Mesenchymal stem cell (in vitro differentiated cells and primary cell): Measurements from ENCODE around the gene RPS6KB1.

ENCODE experiments used
- DNase-seq: peaks from one replicate; pipeline ENCODE4 v3.0.0-alpha.2; 2013
- H2AFZ ChIP-seq: one replicate; pipeline ENCODE4 v1.6.1; 2013; ENCODE audit warnings: low read depth, mild to moderate bottlenecking, control low read depth, inconsistent platforms, low read length, moderate library complexity
- H2AK5ac ChIP-seq: 2 replicates; pipeline ENCODE4 v1.6.1; 2013; ENCODE audit warnings: low read length, moderate library complexity, mild to moderate bottlenecking, inconsistent platforms; ENCODE audit not compliant: severe bottlenecking
- H2BK120ac ChIP-seq: one replicate; pipeline ENCODE4 v1.6.1; 2013; ENCODE audit warnings: low read depth, mild to moderate bottlenecking, inconsistent platforms, low read length, moderate library complexity
- H2BK12ac ChIP-seq, 2 experiments: one replicate each; pipeline ENCODE4 v1.6.1; 2013; ENCODE audit warnings: inconsistent platforms in 2 of 2, low read length in 2 of 2, mild to moderate bottlenecking in 2 of 2, moderate library complexity in 2 of 2, control low read depth in 1 of 2
- H2BK15ac ChIP-seq: one replicate; pipeline ENCODE4 v1.6.1; 2013; ENCODE audit warnings: mild to moderate bottlenecking, low read depth, inconsistent platforms; ENCODE audit not compliant: poor library complexity, severe bottlenecking
- H2BK5ac ChIP-seq: 2 replicates; pipeline ENCODE4 v1.6.1; 2013; ENCODE audit warnings: low read depth, mild to moderate bottlenecking, low read length, control low read depth, inconsistent platforms; ENCODE audit not compliant: poor library complexity, severe bottlenecking
- H3K14ac ChIP-seq, 2 experiments: one replicate each; pipeline ENCODE4 v1.6.1; 2013; ENCODE audit warnings: inconsistent platforms in 2 of 2, low read length in 2 of 2, control low read depth in 1 of 2, mild to moderate bottlenecking in 1 of 2, moderate library complexity in 1 of 2
- H3K18ac ChIP-seq, 2 experiments: one replicate each; pipeline ENCODE4 v1.6.1; 2013; ENCODE audit warnings: inconsistent platforms in 2 of 2, low read length in 2 of 2, control low read depth in 1 of 2, low read depth in 1 of 2, mild to moderate bottlenecking in 1 of 2
- H3K23ac ChIP-seq, 2 experiments: one replicate each; pipeline ENCODE4 v1.6.1; 2013; ENCODE audit warnings: inconsistent platforms in 2 of 2, low read length in 2 of 2, mild to moderate bottlenecking in 2 of 2, moderate library complexity in 2 of 2, control low read depth in 1 of 2
- H3K27ac ChIP-seq: 2 replicates; pipeline ENCODE4 v1.5.1; 2013; ENCODE audit warnings: mild to moderate bottlenecking, moderate library complexity, low read length, control low read depth, inconsistent platforms; ENCODE audit not compliant: poor library complexity, severe bottlenecking
- H3K27me3 ChIP-seq, 2 experiments: 2 replicates each; pipeline versions ENCODE4 v1.6.1 to v1.7.0; 2013; ENCODE audit warnings: low read length in 2 of 2, mild to moderate bottlenecking in 2 of 2, moderate library complexity in 2 of 2, control low read depth in 1 of 2, inconsistent platforms in 1 of 2; ENCODE audit not compliant: control insufficient read depth in 1 of 2, insufficient read depth in 1 of 2
- H3K36me3 ChIP-seq, 2 experiments: 2 replicates each; pipeline versions ENCODE4 v1.6.1 to v1.7.0; 2013; ENCODE audit warnings: low read length in 2 of 2, control low read depth in 1 of 2, inconsistent platforms in 1 of 2, low read depth in 1 of 2, mild to moderate bottlenecking in 1 of 2; ENCODE audit not compliant: insufficient read depth in 2 of 2, control insufficient read depth in 1 of 2
- H3K4ac ChIP-seq, 2 experiments: one replicate each; pipeline ENCODE4 v1.6.1; 2013; ENCODE audit warnings: inconsistent platforms in 2 of 2, low read length in 2 of 2, mild to moderate bottlenecking in 2 of 2, moderate library complexity in 2 of 2, control low read depth in 1 of 2, low read depth in 1 of 2
- H3K4me1 ChIP-seq: 2 replicates; pipeline ENCODE4 v1.6.1; 2013; ENCODE audit warnings: low read depth, low read length, control low read depth; ENCODE audit not compliant: control insufficient read depth, insufficient read depth
- H3K4me2 ChIP-seq: 2 replicates; pipeline ENCODE4 v1.6.1; 2013; ENCODE audit warnings: low read length, mild to moderate bottlenecking, inconsistent platforms; ENCODE audit not compliant: poor library complexity, severe bottlenecking
- H3K4me3 ChIP-seq, 2 experiments: 2 replicates each; pipeline versions ENCODE4 v1.5.1 to v1.7.0; 2013; ENCODE audit warnings: low read length in 2 of 2, mild to moderate bottlenecking in 2 of 2, control low read depth in 1 of 2, low read depth in 1 of 2; ENCODE audit not compliant: insufficient read depth in 1 of 2
- H3K79me1 ChIP-seq: replicated peaks from 2 replicates; pipeline ENCODE4 v1.6.1; 2013; ENCODE audit warnings: mild to moderate bottlenecking, control low read depth, low read length, inconsistent platforms; ENCODE audit not compliant: poor library complexity, severe bottlenecking
- H3K9ac ChIP-seq: 2 replicates; pipeline ENCODE4 v1.7.0; 2013; ENCODE audit warnings: mild to moderate bottlenecking, low read length, moderate library complexity
- H3K9me3 ChIP-seq: 2 replicates; pipeline ENCODE4 v1.7.0; 2013; ENCODE audit warnings: mild to moderate bottlenecking, low read length; ENCODE audit not compliant: control insufficient read depth
- H4K8ac ChIP-seq: one replicate; pipeline ENCODE4 v1.6.1; 2013; ENCODE audit warnings: inconsistent platforms, mild to moderate bottlenecking, low read length, moderate library complexity
- H4K91ac ChIP-seq: one replicate; pipeline ENCODE4 v1.6.1; 2013; ENCODE audit warnings: mild to moderate bottlenecking, low read length, inconsistent platforms
- WGBS: methylation state at CpG from one replicate; pipeline ENCODE4 v1.1.7; 2013; ENCODE audit warnings: mixed read lengths; 5-methylcytosine and 5-hydroxymethylcytosine counted together

Gene RPS6KB1

DNA sequence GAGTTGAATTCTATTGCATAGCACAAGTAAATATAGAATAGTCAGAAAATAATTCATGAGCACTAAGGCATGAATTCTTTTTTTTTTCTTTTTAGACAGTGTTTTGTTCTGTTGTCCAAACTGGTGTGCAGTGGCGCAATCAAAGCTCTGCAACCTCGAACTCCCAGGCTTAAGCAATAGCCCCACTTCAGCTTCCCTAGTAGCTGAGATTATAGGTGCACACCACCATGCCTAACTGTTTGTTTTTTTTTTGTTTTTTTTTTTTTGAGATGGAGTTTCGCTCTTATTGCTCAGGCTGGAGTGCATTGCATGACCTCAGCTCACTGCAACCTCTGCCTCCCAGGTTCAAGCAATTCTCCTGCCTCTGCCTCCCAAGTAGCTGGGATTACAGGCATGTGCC, 16.8 kb upstream of the RPS6KB1 start:
- no peak overlapping the region for H3K18ac ChIP-seq
- H2BK120ac ChIP-seq: no peak overlapping the region
- peak; percentile 40 for DNase-seq
- no peak overlapping the region for H3K4ac ChIP-seq
- H2AK5ac ChIP-seq: no peak overlapping the region
- no peak overlapping the region for H3K27ac ChIP-seq
- peaks cover 12 to 16% of the 10 kb centered on the region in 2 experiments for H3K36me3 ChIP-seq
- peaks cover 5% of the 10 kb centered on the region for H3K79me1 ChIP-seq
- H4K8ac ChIP-seq: no peak overlapping the region
- no peak overlapping the region for H2BK5ac ChIP-seq
- H3K9ac ChIP-seq: no peak overlapping the region
- H3K23ac ChIP-seq: no peak overlapping the region
- H2BK15ac ChIP-seq: no peak overlapping the region
- no peak overlapping the region for H4K91ac ChIP-seq
- no peak overlapping the region for H3K4me3 ChIP-seq
- H3K4me2 ChIP-seq: no peak overlapping the region
- H3K9me3 ChIP-seq: no peaks in the 10 kb centered on the region
- 40% methylated on average over 1 of the region's 3 CpGs for WGBS
- H3K14ac ChIP-seq: no peak overlapping the region
- H3K27me3 ChIP-seq: no peaks in the 10 kb centered on the region
- H2BK12ac ChIP-seq: no peak overlapping the region
- H2AFZ ChIP-seq: no peak overlapping the region
- H3K4me1 ChIP-seq: no peaks in the 10 kb centered on the region

GRCh38 chr17:59877965-59878364, 15.0 kb upstream of the RPS6KB1 start:
- Histone ChIP-seq H3K23ac (no peak overlapping the region), H3K4me2 (no peak overlapping the region), H3K36me3 (peaks cover 12 to 16% of the 10 kb centered on the region in 2 experiments), H4K8ac (no peak overlapping the region), H3K18ac (no peak overlapping the region), H2BK5ac (no peak overlapping the region), H3K4me3 (no peak overlapping the region), H3K9ac (no peak overlapping the region), H3K27me3 (no peaks in the 10 kb centered on the region), H3K14ac (no peak overlapping the region), H3K4ac (no peak overlapping the region), H3K27ac (no peak overlapping the region), H4K91ac (no peak overlapping the region), H2BK15ac (no peak overlapping the region), H3K79me1 (peaks cover 5% of the 10 kb centered on the region), H2BK12ac (no peak overlapping the region), H2AK5ac (no peak overlapping the region), H3K9me3 (no peaks in the 10 kb centered on the region), H2BK120ac (no peak overlapping the region), H3K4me1 (no peaks in the 10 kb centered on the region), H2AFZ (no peak overlapping the region)
- 96% methylated on average over 5 of the region's 5 CpGs for WGBS
- no peak for DNase-seq

DNA sequence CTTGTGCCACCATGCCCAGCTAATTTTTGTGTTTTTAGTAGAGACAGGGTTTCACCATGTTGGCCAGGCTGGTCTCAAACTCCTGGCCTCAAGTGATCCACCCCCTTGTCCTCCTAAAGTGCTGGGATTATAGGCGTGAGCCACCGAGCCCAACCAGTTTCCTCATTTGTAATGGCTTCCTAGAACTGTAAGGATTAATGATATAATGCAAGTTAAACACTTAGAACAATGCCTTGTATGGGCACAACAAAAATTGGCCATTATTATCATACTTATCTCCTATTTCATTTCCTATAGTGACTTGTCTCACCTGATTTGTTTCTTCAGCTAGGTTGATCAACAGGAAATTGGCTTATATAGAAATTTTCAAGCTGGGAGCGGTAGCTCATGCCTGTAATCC, 14.3 kb upstream of the RPS6KB1 start:
- Histone ChIP-seq H2BK5ac (no peak overlapping the region), H4K91ac (no peak overlapping the region), H3K18ac (no peak overlapping the region), H3K4ac (no peak overlapping the region), H2BK12ac (no peak overlapping the region), H3K4me2 (no peak overlapping the region), H2AFZ (no peak overlapping the region), H3K36me3 (peaks cover 13 to 20% of the 10 kb centered on the region in 2 experiments), H3K27ac (no peak overlapping the region), H2BK120ac (no peak overlapping the region), H3K4me1 (no peaks in the 10 kb centered on the region), H2BK15ac (no peak overlapping the region), H4K8ac (no peak overlapping the region), H3K14ac (no peak overlapping the region), H3K9ac (no peak overlapping the region), H3K27me3 (no peaks in the 10 kb centered on the region), H3K9me3 (no peaks in the 10 kb centered on the region), H3K23ac (no peak overlapping the region), H3K4me3 (no peak overlapping the region), H2AK5ac (no peak overlapping the region), H3K79me1 (peaks cover 5% of the 10 kb centered on the region)
- no peak for DNase-seq
- WGBS: no CpG with 5 or more reads among the region's 3 CpGs

- H3K36me3 ChIP-seq: peaks cover 14 to 16% of the 10 kb centered on the region in 2 experiments
- H3K4me2 ChIP-seq: no peak overlapping the region
- no peak overlapping the region for H4K91ac ChIP-seq
- H2AFZ ChIP-seq: no peak overlapping the region
- H2BK15ac ChIP-seq: no peak overlapping the region
- H3K9ac ChIP-seq: no peak overlapping the region
- H2AK5ac ChIP-seq: no peak overlapping the region
- H3K14ac ChIP-seq: no peak overlapping the region
- 98% methylated on average over 7 of the region's 9 CpGs for WGBS
- H3K23ac ChIP-seq: no peak overlapping the region
- no peaks in the 10 kb centered on the region for H3K4me1 ChIP-seq
- H3K27ac ChIP-seq: no peak overlapping the region
- DNase-seq: no peak
- H3K79me1 ChIP-seq: peaks cover 8% of the 10 kb centered on the region
- H2BK5ac ChIP-seq: no peak overlapping the region
- H2BK120ac ChIP-seq: no peak overlapping the region
- no peak overlapping the region for H3K18ac ChIP-seq
- no peak overlapping the region for H3K4me3 ChIP-seq
- H3K9me3 ChIP-seq: no peaks in the 10 kb centered on the region
- H4K8ac ChIP-seq: no peak overlapping the region
- H2BK12ac ChIP-seq: no peak overlapping the region
- no peaks in the 10 kb centered on the region for H3K27me3 ChIP-seq
- no peak overlapping the region for H3K4ac ChIP-seq
Measured at GRCh38 chr17:59884861-59885260, 8.1 kb upstream of the RPS6KB1 start.
